Measurements from ENCODE around the gene C1orf226. TPM values are rescaled to one million over a fixed set of nuclear protein-coding genes. Genes with fewer than 3 reads are reported as not detected.

Gene C1orf226
- total and polyA plus RNA-seq, 2 of the 8 experiments (the other 6 are each of a cell fraction or from before 2014, with no cell fraction given), result 8.2 to 18.8 TPM

- no peak for TF ChIP-seq RFX5 (IDR thresholded peaks at IDR 0.05; ENCODE audit: borderline replicate concordance, low read depth, low read length)
Measured at GRCh38 chr1:162388615-162389014, 7.1 kb downstream of the C1orf226 start (continued).

All from H1 (cell line).